NCI-H524 (cell line): ENCODE results near the gene ANXA2R.
"Not testable (repeated sequence)": the region's sequence is repeated elsewhere in the genome, so short reads cannot be mapped to it uniquely, and the experiment has no call there.

Experiments
- DNase-seq, 2 experiments: peaks; one replicate each; lab custom pipeline; 2025; lab: John Stamatoyannopoulos, UW

Gene ANXA2R

DNA sequence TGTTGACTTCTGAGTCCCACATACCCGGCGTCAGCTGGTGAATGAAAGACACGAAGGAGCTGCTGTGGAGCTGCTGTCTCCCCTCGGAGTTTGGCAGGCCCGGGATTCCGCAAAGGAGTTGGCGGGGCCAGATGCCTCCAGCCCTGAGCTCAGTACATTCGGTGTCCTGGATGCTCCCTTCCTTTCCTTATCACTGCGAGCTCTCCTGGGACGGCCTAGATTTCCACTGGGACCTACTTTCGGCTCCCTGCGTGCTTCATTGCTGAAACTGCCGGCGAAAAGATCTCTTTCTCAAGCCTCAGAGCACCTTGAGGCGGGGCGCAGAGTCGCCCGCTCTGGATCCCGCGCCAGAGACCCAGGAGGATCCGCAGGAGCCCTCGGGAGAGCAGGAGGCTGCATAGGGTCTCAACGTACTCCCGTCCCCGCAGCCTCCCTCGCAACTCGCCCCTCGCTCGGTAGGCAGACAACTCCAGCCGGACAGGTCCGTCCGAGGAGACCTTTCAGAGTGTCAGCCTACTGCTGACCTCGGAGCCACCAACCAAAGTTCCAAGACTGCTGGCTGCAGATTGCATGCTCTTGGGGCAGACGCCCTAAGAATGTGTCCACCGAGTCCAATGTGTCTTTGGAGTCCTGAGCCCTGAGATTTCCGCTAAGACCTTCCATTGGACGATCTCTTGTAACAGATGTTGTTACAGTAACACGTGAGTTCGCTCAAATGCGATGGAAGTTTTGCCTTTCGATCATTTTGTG is 6.1 kb downstream of the ANXA2R start:
- DNase-seq: no peak

DNA sequence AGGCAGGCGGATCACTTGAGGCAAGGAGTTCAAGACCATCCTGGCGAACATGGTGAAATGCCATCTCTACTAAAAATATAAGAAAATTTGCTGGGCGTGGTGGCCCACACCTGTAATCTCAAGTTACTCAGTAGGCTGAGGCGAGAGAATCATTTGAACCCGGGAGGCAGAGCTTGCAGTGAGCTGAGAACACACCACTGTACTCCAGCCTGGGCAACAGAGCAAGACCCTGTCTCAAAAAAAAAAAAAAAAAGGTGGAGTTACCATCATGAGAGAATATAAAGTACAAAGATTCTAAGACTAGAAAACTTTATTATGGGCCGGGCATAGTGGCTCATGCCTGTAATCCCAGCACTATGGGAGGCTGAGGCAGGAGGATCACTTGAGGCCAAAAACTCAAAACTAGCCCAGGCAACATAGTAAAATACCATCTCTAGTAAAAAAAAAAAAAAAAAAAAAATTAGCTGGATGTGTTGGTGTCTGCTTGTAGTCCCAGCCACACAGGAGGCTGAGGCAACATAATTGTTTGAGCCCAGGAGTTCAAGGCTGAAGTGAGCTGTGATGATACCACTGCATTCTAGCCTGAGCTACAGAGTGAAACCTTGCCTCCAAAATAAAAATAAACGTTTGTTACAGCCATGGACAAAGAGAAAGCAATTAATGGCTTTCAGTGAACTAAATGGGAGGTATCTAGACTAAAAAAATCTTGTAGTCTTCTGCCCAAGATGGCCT is 12.9 kb downstream of the ANXA2R start:
- no peak for DNase-seq

DNA sequence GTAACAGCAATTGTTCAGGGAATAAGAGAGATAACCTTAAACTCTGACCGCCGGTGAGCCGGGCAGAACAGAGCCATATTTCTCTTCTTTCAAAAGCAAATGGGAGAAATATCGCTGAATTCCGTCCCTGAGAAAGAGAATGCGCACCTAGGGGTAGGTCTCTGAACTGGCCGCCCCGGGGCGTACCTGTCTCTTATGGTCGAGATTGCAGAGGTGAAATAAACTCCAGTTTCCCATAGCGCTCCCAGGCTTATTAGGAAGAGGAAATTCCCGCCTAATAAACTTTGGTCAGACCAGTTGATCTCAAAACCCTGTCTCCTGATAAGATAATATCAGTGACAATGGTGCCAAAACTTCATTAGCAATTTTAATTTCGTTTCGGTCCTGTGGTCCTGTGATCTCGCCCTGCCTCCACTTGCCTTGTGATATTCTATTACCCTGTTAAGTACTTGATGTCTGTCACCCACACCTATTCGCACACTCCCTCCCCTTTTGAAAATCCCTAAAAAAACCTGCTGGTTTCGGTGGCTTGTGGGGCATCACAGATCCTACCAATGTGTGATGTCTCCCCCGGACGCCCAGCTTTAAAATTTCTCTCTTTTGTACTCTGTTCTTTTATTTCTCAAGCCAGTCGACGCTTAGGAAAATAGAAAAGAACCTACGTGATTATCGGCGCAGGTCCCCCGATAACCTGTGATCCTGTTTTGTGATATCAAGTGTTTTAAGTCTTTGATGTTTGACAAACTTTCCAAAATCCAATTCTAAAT is 14.8 kb downstream of the ANXA2R start:
- DNase-seq: not testable (repeated sequence)

DNA sequence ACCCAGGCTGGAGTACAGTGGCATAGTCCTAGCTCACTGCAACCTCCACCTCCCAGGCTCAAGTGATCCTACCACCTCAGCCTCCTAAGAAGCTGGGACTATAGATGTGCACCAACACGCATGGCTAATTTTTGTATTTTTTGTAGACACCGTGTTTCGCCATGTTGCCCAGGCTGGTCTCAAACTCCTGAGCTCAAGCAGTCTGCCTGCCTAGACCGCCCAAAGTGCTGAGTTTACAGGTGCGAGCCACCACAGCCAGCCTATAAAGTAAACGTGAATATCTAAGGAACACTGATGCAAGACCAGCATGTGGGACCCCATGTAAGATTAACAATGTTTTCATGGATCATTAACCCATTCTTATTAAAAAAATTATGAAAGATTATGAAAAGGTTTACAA is 15.9 kb downstream of the ANXA2R start:
- no peak for DNase-seq

DNA sequence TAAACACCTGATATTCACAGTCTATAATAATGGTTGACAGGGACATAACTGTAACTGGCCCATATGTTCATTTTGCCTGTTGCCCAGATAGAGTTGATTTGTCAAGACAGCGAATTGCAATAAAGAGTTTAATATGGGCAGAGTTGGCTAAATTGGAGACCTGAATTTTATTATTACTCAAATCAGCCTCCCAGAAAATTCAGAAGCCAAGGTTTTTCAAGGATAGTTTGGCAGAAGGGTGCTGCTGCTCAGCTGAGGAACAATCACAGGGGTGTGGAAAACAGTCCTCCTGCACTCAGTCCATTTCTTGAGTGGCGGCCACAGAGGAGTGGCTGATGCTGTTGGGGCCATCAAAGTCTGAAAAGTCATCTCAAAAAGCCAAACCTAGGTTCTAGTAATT is 19.0 kb downstream of the ANXA2R start:
- no peak for DNase-seq

DNA sequence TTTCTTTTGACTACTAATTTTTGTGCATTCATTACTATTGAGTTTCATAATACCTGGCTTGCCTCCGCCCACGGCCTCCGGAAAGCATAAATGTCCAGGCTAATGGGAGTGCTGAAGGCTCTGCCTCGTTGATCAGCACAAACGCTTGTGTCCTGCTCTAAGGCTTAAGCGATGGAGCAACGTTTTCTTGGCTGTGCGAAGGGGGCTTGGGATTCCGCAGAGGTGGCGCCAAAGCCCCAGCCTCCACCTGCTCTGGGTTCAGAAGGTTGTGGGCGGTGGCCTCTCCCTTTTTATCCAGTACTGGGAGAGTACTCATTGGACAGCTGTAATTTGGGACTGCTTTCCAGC is 19.7 kb downstream of the ANXA2R start:
- peak; percentile 79 to 83 for DNase-seq

DNA sequence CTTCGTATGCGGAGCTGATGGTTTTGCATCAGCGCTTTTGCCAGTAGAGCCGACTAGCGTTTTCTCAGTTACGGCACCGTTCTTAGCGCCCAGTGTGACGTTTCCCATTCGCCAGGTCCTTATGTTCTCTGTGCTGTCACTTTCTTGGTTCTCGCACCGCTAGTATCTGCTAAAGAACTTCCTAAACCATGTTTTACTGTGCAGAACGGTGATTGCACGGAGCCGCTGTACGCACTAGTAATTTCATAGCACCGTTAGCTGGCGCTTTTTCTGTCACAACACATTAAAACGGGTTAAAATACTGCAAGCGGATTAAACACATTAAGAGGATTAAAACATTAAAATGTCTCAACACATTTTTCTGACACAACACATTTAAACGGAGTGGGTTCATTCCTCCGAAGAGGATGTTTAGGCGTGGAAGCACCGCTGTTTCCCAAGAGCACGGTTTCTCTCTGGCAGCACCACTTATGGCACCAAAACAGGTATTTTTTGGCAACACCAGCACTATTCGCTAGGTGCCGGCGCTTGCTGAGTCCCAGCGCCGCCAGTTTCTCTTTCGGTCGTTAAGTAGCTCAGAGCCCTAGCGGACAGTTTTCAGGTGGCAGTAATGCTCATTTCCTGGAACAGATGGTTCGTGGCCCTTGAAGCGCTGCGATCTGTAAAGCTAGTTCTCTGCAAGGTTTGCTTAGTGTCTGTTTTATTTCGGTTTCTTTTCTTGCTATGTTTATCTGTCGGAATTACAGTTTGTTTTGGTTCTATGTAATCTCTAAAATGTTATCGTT is 20.3 kb downstream of the ANXA2R start:
- peak; percentile 94 to 98 for DNase-seq

DNA sequence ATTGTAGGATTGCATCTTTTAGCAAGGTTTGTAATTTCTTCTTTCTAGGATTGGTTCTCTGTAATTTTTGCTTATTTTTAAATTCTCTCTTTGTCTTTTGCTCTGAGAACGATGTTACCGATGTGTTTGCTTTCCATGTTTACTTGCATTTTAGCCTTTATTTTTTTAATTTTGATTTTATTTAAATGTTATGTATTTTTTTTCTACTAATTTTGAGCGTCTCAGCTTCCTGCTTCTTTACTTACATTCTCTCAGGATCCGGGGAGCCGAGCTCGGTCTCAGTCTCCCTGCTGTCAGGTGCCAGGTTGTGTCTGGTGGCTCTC is 20.9 kb downstream of the ANXA2R start:
- DNase-seq: no peak

DNA sequence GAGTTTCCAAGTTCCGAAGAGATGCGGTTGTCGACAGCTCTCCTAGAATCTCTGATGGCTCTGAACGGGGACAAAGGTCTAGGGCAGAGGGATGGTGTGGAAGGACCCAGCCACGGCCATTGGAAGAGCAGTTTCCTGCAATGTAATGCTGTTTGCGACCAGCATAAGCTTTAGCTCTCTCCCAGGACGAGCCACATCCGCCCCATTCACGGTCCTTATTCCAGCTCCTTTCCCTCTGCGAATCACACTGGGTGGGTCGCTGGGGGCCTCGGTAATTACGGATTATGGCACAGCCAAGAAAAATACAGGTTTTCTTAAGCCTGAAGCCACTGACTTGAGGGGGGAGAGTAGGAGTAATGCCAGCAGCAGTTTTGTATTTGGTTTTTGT is 22.7 kb downstream of the ANXA2R start:
- DNase-seq: peak in 1 of 2 experiments; percentile 42

DNA sequence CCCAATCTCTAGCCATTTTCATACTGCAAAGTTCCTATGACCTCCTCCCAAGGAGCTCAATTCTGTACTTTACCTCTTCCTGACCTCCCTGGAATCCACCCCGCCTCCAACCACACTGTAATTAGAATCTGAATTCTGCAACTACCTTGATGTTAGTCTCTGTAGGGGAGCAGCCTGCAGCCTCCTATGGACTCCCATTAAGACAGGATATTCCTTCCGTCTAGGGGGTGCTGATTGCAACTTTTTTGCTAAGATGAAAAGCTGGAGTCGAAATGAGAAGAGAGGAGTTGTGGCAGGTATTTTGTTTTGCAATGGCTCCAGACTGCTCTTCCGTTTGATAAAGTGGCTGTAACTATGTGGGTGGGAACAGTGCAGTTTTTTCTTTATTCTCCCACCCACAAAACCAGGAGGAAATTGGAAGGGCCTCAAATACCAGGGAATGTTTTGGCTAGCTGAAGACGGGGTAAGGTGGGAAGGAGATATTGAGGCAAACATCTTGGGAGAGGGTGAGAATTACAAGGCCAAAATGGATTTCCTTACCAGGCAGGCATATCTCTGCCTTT is 23.8 kb downstream of the ANXA2R start:
- no peak for DNase-seq

DNA sequence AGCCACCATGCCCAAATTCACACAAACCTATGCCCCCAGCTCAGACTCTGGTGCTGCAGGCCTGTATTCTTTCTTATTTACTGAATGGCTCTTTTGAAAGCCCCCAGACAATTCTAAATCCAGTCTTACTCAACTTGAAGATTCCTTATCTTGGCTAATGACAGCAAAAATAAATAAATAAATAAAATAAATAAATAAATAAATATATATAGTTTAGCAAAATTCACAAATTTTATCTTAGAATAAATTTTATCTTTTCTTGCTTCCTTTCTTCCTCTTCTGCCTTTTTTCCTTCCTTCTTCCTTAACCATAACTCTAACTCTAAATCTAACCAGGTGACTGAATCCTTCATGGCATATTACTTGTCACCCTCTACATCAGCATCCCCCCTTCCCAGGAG is 25.6 kb downstream of the ANXA2R start:
- no peak for DNase-seq

DNA sequence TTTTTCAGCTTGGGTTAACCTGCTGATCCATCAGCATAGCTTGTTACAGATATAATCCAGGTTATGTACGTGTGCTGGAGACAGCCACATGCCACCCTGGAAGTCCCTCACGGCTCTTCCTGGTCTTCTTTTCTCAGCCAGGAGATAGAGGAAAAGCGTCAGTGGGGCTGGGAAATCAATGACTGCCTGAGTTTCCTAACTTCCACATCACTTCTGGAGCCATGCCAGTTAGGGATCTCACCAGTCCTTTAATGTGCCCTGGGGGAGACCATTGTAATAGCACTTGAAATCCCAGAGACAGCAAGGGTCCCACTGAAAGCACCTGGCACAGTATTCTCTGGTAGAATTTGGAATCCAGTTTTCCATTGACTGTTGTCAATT is 29.2 kb downstream of the ANXA2R start:
- no peak for DNase-seq

DNA sequence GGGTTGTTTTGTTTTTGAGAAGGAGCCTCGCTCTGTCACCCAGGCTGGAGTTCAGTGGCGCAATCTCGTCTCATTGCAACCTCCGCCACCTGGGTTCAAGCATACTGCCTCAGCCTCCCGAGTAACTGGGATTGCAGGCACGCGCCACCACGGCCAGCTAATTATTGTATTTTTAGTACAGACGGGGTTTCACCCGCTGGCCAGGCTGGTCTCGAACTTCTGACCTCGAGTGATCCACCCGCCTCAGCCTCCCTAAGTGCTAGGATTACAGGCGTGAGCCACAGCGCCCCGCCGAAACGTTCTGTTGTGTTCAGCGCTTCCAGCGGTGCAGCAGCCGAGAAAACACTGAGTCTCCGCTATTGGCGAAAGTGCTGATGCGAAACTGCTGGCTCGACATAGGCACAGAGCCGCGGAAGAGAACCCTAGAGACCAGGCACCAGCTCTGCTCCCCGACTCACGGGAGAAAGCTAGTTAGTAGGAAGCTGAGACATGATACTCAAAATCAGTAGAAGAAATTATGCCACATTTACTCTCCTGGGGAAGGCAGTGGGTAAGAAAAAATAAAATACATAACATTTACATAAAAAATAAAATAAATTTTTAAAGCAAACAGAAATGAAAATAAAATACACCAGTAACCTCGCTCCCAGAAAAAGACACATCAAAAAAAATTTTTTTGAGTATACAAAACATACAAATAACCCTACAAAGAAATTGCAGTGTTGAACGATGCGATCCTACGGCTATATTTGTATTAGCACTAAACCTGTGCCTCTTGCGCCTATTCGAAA is 31.6 kb downstream of the ANXA2R start:
- DNase-seq: peak; percentile 91 to 96

DNA sequence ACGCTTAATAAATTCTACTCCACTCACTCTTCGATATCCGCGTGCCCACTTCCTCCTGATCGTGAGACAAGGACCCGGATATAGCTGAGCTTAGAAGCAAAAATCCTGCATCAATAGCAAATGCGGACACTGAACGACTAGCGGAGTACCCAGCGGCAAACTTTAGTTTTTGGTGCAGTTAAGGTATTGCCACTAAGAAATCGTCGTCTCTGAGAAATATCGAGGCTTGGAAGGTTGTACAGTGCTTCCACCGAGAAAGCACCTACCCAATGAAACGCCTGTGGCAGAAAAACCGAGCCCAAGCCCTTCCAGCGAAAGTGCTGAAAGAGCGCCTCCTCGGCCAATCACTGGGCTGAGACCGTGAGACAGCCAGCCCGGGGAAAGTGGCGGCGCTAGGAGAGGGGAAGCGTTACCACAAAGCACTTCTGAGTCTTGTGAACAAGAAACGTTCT is 32.2 kb downstream of the ANXA2R start:
- peak; percentile 78 to 88 for DNase-seq

DNA sequence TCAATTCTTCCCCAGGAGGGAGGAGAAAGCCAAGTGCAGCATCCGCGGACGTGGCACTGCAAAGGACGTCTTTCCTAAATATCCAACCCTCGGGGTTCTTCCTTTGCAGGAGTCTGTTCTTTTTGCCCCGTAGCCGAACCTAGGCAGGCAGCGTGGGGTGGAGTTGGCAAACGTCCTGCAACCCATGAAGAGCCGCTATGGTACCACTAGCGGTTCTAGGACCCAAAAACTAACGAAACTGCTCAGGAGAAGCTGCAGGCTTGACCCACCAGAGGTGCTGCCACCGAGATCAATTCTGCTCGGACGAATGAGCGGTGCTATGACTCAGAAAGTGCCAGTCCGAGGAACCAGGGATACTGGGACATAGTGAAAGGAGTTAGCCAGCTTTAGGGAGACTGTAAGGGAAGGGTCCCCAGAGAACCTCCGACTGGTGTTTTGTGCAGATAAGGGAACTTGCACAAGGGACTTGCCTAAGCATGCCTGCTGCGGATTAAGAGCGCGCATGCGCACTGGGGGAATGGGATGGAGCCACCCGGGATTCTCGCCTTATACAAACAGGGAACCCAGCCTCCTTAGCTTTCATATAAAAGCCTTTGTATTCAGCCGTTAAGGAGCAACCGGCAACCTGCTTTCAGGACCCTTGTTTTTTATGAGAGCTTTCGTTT is 32.7 kb downstream of the ANXA2R start:
- DNase-seq: peak; percentile 90 to 95

DNA sequence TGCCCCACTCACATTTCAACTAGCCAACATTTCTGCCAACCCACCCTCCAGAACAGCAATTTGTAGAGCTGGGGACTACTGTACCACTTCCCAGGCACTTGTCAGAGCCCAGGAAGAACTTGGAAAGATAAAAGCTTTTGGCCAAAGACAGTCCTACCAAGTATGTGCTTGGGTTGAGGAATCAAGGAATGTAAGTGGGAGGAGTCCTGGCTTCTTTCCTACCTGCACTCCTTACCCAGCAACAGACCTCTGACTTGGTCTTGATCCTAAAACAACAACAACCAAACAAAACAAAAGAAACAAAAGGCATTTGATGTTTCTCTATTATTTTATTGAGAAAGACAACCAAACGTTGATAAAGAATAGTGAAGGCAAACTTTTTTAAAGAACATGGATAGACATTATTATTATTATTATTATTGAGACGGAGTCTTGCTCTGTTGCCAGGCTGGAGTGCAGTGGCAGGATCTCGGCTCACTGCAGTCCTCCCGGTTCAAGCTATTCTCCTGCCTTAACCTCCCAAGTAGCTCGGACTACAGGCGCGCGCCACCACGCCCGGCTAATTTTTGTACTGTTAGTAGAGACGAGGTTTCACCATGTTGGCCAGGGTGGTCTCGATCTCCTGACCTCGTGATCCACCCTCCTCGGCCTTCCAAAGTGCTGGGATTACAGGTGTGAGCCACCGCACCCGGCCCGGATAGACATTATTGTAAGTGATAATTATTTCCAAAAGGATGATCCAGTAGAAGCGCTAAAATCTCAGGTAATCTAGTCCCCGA is 33.5 kb downstream of the ANXA2R start:
- no peak for DNase-seq

DNA sequence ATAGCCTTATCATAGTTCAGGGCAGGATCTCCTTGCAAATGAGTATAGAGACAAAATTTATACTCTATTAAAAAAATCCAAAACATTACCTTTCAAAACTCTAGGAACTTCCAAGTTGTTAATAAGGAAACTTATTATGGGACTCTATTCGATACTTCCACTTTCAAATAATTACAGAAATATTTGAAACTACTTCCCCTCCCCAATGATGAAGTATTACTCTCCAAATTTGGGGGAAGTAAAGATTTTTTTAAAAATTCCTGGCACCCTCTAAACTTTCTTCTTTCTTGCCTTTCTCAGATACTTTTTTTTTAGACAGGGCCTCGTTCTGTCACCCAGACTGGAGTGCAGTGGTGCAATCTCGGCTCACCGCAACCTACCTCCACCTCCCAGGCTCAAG is 35.1 kb downstream of the ANXA2R start:
- DNase-seq: no peak

DNA sequence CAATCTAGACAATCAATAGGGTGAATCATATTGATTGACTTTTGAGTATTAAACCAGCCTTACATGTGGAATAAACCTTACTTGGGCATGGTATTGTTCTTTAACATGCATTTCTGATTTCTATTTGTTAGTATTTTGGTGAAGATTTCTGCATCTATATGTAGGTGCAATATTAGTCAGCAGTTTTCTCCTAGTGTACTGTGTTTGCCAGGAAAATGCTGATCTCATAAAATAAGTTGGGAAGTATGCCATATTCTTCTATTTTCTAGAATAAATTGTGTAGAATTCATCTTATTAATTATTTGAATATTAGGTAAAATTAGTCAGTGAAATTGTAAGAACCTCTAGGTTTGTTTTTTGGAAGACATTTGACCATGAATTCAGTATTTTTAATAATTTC is 38.4 kb downstream of the ANXA2R start:
- no peak for DNase-seq

DNA sequence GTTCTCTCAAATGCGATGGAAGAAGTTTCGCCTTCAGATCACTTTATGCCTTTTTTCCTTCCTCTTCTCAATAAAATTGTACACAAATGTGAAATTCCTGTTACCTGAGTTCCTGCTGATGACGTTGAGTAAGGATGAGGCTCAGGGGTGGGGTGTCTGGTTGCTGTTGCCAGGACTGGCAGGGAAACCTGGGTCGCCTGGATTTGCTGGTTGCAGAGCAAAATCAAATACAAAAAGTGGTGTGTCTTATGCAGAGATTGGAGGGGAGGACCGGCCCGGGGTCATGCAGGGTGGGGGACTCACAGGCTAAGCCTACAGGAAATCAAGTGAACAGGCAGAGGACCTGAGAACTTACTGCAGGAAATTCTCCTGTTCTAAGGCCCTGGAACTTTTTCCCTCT is 39.2 kb downstream of the ANXA2R start:
- no peak for DNase-seq
